CD14-positive monocyte (primary cell): ENCODE data around the gene PRTFDC1. TPM values are rescaled to one million over a fixed set of nuclear protein-coding genes. Genes with fewer than 3 reads are reported as not detected.

Experiments
- DNase-seq, 3 donors: peaks; one replicate each; pipeline ENCODE4 v3.0.0-alpha.2; 2011 to 2022
- H2AFZ ChIP-seq: 2 replicates; pipeline ENCODE4 v1.6.0; 2012; ENCODE audit warnings: mild to moderate bottlenecking, low read depth, low read length, inconsistent platforms; ENCODE audit not compliant: insufficient read depth, poor library complexity, severe bottlenecking
- H3K27ac ChIP-seq, 2 donors: 1 replicate in 1 of 2; 2 replicates in 1 of 2; pipeline ENCODE4 v1.5.1; 2012 to 2013; ENCODE audit warnings: low read length in 2 of 2, control low read depth in 1 of 2, inconsistent platforms in 1 of 2, low read depth in 1 of 2, mild to moderate bottlenecking in 1 of 2
- H3K27me3 ChIP-seq, 2 donors: one replicate each; pipeline versions ENCODE4 v1.6.0 to v1.6.1; 2011 to 2013; ENCODE audit warnings: low read length in 2 of 2; ENCODE audit not compliant: control insufficient read depth in 2 of 2, insufficient read depth in 2 of 2
- H3K36me3 ChIP-seq, 2 donors: replicated peaks in 1 of 2; 1 replicate in 1 of 2; 2 replicates in 1 of 2; pipeline versions ENCODE4 v1.5.1 to v1.6.1; 2012 to 2013; ENCODE audit warnings: low read length in 2 of 2, control low read depth in 1 of 2, inconsistent platforms in 1 of 2, mild to moderate bottlenecking in 1 of 2; ENCODE audit not compliant: insufficient read depth in 2 of 2, control insufficient read depth in 1 of 2
- H3K4me1 ChIP-seq, 2 donors: 1 replicate in 1 of 2; 2 replicates in 1 of 2; pipeline versions ENCODE4 v1.5.1 to v1.6.1; 2012 to 2013; ENCODE audit warnings: low read length in 2 of 2, control low read depth in 1 of 2, inconsistent platforms in 1 of 2, mild to moderate bottlenecking in 1 of 2, moderate library complexity in 1 of 2; ENCODE audit not compliant: insufficient read depth in 2 of 2, control insufficient read depth in 1 of 2
- H3K4me2 ChIP-seq: replicated peaks from 2 replicates; pipeline ENCODE3; 2012; ENCODE audit warnings: low read length, moderate library complexity, mild to moderate bottlenecking; ENCODE audit not compliant: poor library complexity, severe bottlenecking; ENCODE audit errors: extremely low read depth
- H3K4me3 ChIP-seq, 3 experiments: fragments of 200-600 bp in 1 of 3; sonication (generic) in 1 of 3; replicated peaks in 1 of 3; 1 replicate in 2 of 3; 2 replicates in 1 of 3; pipeline ENCODE4 v1.5.1; 2011 to 2013; ENCODE audit warnings: low read length in 3 of 3, mild to moderate bottlenecking in 3 of 3, control low read depth in 2 of 3, low read depth in 2 of 3, inconsistent platforms in 1 of 3, moderate library complexity in 1 of 3
- H3K79me2 ChIP-seq: 2 replicates; pipeline ENCODE4 v1.6.0; 2012; ENCODE audit warnings: mild to moderate bottlenecking, control low read depth, inconsistent platforms, low read length, moderate library complexity; ENCODE audit not compliant: insufficient read depth
- H3K9ac ChIP-seq: 2 replicates; pipeline ENCODE4 v1.6.0; 2017; ENCODE audit warnings: low read length, mild to moderate bottlenecking; ENCODE audit not compliant: insufficient read depth, poor library complexity, severe bottlenecking
- H3K9me3 ChIP-seq, 2 donors: replicated peaks in 1 of 2; 1 replicate in 1 of 2; 2 replicates in 1 of 2; pipeline versions ENCODE4 v1.5.1 to v1.6.1; 2012 to 2013; ENCODE audit warnings: low read length in 2 of 2, control low read depth in 1 of 2; ENCODE audit not compliant: control insufficient read depth in 1 of 2, insufficient read depth in 1 of 2
- H4K20me1 ChIP-seq: 2 replicates; pipeline ENCODE4 v1.6.0; 2012; ENCODE audit warnings: mild to moderate bottlenecking, low read length, control low read depth, moderate library complexity; ENCODE audit not compliant: insufficient read depth
- H3K27ac Mint-ChIP-seq, 7 donors: one replicate each; pipeline ENCODE4 v1.8.0; 2020; ENCODE audit warnings: mild to moderate bottlenecking in 7 of 7, mixed read lengths in 7 of 7, moderate library complexity in 6 of 7, inconsistent platforms in 2 of 7
- H3K27me3 Mint-ChIP-seq, 3 donors: one replicate each; pipeline ENCODE4 v1.8.0; 2021 to 2022; ENCODE audit warnings: low read depth in 3 of 3, mild to moderate bottlenecking in 3 of 3, mixed read lengths in 3 of 3, moderate library complexity in 3 of 3, inconsistent platforms in 1 of 3
- H3K36me3 Mint-ChIP-seq, 2 donors: one replicate each; pipeline ENCODE4 v1.8.0; 2020; ENCODE audit warnings: mixed read lengths in 2 of 2, inconsistent platforms in 1 of 2, mild to moderate bottlenecking in 1 of 2
- H3K4me1 Mint-ChIP-seq: one replicate; pipeline ENCODE4 v1.8.0; 2020; ENCODE audit warnings: mild to moderate bottlenecking, mixed read lengths
- H3K4me3 Mint-ChIP-seq, 2 donors: one replicate each; pipeline ENCODE4 v1.8.0; 2020; ENCODE audit warnings: mild to moderate bottlenecking in 2 of 2, mixed read lengths in 2 of 2, moderate library complexity in 1 of 2
- H3K9me3 Mint-ChIP-seq, 7 donors: one replicate each; pipeline ENCODE4 v1.8.0; 2020 to 2022; ENCODE audit warnings: mixed read lengths in 7 of 7, mild to moderate bottlenecking in 6 of 7, moderate library complexity in 6 of 7, inconsistent platforms in 2 of 7
- WGBS: methylation state at CpG from one replicate; pipeline ENCODE4 v1.1.5; 2013; ENCODE audit warnings: missing lambda C conversion rate; ENCODE audit not compliant: insufficient coverage; 5-methylcytosine and 5-hydroxymethylcytosine counted together
- intact Hi-C, 2 donors: fragments of 100-400 bp; cut with micrococcal nuclease; formaldehyde crosslinking; loops; one replicate each; pipeline versions ENCODE4 v1.15.0 to v1.15.1; 2023
- polyA plus RNA-seq, 3 donors: library from polyadenylated mRNA; depleted of rRNA in 1 of 3; unstranded in 2 of 3; stranded (reverse) in 1 of 3; fragments of 300-500 nt in 2 of 3; fragments of >200 nt in 1 of 3; fragmentation: Illumina TruSeq in 2 of 3; gene quantifications; 1 replicate in 2 of 3; 2 replicates in 1 of 3; pipeline ENCODE4 v1.2.3, GENCODE V29; 2012 to 2021
- TF ChIP-seq, protein P1 (sequence below): fragments of 200-600 bp; IDR thresholded peaks from one replicate; pipeline ENCODE4 v1.8.0; 2022; ENCODE audit warnings: antibody characterized with exemption, mild to moderate bottlenecking

PRTFDC1 gene
- polyA plus RNA-seq, 3 donors = not detected

DNA sequence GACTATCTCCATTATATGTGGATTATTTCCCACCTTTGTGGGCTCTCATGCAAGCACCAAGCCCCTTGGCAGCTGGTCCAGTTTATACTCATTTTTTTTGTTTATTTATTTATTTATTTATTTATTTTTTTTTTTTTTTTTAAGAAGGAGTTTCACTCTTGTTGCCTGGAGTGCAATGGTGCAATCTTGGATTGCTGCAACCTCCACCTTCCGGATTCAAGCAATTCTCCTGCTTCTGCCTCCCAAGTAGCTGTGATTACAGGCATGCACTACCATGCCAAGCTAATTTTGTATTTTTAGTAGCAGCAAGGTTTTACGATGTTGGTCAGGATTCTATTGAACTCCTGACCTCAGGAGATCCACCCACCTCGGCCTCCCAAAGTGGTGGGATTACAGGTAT lies 2.8 kb downstream of the PRTFDC1 start:
- Mint-ChIP-seq H3K4me3 (no peak overlapping the region), H3K4me1 (peaks cover 15% of the 10 kb centered on the region), H3K9me3 (peaks cover 0 to 2% (median 0%) of the 10 kb centered on the region in 7 donors), H3K27me3 (peaks cover 17 to 33% (median 20%) of the 10 kb centered on the region in 3 donors), H3K36me3 (no peaks in the 10 kb centered on the region), H3K27ac (peak overlapping the region in 1 of 7 donors; percentile 38)
- H4K20me1 ChIP-seq = no peaks in the 10 kb centered on the region
- H3K27me3 ChIP-seq = peaks cover 0 to 21% of the 10 kb centered on the region in 2 donors
- 92% methylated on average over 2 of the region's 3 CpGs for WGBS
- DNase-seq = peak in 1 of 3 donors; percentile 9
- H2AFZ ChIP-seq = no peak overlapping the region
- intact Hi-C loops = loop anchor here in 1 of 2 donors (10.0 kb wide), 1 partner anchor 305 kb away; no protein-coding TSS in a partner anchor
- no peak overlapping the region for H3K9ac ChIP-seq
- peaks cover 2 to 15% of the 10 kb centered on the region in 2 donors for H3K4me1 ChIP-seq
- H3K4me2 ChIP-seq = no peak overlapping the region
- H3K9me3 ChIP-seq = no peaks in the 10 kb centered on the region
- no peaks in the 10 kb centered on the region for H3K79me2 ChIP-seq
- H3K4me3 ChIP-seq = no peak overlapping the region
- H3K36me3 ChIP-seq = no peaks in the 10 kb centered on the region
- TF ChIP-seq, protein P1, sequence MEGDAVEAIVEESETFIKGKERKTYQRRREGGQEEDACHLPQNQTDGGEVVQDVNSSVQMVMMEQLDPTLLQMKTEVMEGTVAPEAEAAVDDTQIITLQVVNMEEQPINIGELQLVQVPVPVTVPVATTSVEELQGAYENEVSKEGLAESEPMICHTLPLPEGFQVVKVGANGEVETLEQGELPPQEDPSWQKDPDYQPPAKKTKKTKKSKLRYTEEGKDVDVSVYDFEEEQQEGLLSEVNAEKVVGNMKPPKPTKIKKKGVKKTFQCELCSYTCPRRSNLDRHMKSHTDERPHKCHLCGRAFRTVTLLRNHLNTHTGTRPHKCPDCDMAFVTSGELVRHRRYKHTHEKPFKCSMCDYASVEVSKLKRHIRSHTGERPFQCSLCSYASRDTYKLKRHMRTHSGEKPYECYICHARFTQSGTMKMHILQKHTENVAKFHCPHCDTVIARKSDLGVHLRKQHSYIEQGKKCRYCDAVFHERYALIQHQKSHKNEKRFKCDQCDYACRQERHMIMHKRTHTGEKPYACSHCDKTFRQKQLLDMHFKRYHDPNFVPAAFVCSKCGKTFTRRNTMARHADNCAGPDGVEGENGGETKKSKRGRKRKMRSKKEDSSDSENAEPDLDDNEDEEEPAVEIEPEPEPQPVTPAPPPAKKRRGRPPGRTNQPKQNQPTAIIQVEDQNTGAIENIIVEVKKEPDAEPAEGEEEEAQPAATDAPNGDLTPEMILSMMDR = no peak
- H3K27ac ChIP-seq = no peak overlapping the region

GRCh38 chr10:24947304-24948097 lies 4.9 kb downstream of the PRTFDC1 start:
- Mint-ChIP-seq H3K9me3 (peaks cover 0 to 2% (median 0%) of the 10 kb centered on the region in 7 donors), H3K4me1 (peaks cover 7% of the 10 kb centered on the region), H3K36me3 (no peaks in the 10 kb centered on the region), H3K27ac (no peak overlapping the region), H3K27me3 (peaks cover 3 to 20% (median 10%) of the 10 kb centered on the region in 3 donors), H3K4me3 (no peak overlapping the region)
- TF ChIP-seq, protein P1 = no peak
- H4K20me1 ChIP-seq = no peaks in the 10 kb centered on the region
- no peak overlapping the region for H3K9ac ChIP-seq
- peaks cover 0 to 9% of the 10 kb centered on the region in 2 donors for H3K27me3 ChIP-seq
- H3K4me1 ChIP-seq = peaks cover 0 to 8% of the 10 kb centered on the region in 2 donors
- no peaks in the 10 kb centered on the region for H3K9me3 ChIP-seq
- no peak overlapping the region for H3K4me3 ChIP-seq
- no peak overlapping the region for H3K4me2 ChIP-seq
- intact Hi-C loops = no loop called here
- no peak for DNase-seq
- H2AFZ ChIP-seq = no peak overlapping the region
- 80% methylated on average over 1 of the region's 4 CpGs for WGBS
- H3K27ac ChIP-seq = no peak overlapping the region
- no peaks in the 10 kb centered on the region for H3K36me3 ChIP-seq
- H3K79me2 ChIP-seq = no peaks in the 10 kb centered on the region
